ENCODE results near the gene FAM110A. TPM values are rescaled to one million over a fixed set of nuclear protein-coding genes. Genes with fewer than 3 reads are reported as not detected.

Gene FAM110A
- total RNA-seq, 1 experiment from 2014 or later = 11.7 TPM

GRCh38 chr20:858011-858410 is 24.5 kb downstream of the FAM110A start:
- no peak for DNase-seq (ENCODE audit: low spot score)
- TF ChIP-seq EZH2 (IDR thresholded peaks at IDR 0.05; ENCODE audit: borderline replicate concordance, low read depth, low read length, poor library complexity, severe bottlenecking) (no peak), CTCF (conservative IDR thresholded peaks at IDR 0.05; ENCODE audit: low read depth, low read length) (no peak)
- intact Hi-C loops (cut with micrococcal nuclease; ENCODE audit: unreplicated experiment) = no loop called here
- H3K4me1 ChIP-seq (ENCODE audit: insufficient read depth, low read length, poor library complexity, severe bottlenecking) = no peaks in the 10 kb centered on the region
- H3K27ac ChIP-seq (ENCODE audit: low read depth, low read length, poor library complexity, severe bottlenecking) = no peak overlapping the region
- H3K36me3 ChIP-seq (ENCODE audit: insufficient read depth, low read length, poor library complexity, severe bottlenecking) = no peaks in the 10 kb centered on the region
- ChIA-PET CTCF (no interaction called here), POLR2A (ENCODE audit: low non-redundant PET) (no interaction called here)
- no peaks in the 10 kb centered on the region for H3K27me3 ChIP-seq (replicated peaks; ENCODE audit: insufficient read depth, low read depth, low read length, poor library complexity)
- no TSS peak for BruUV-seq (replicated peaks)
- H3K4me3 ChIP-seq (ENCODE audit: low read depth, low read length, poor library complexity, severe bottlenecking) = no peak overlapping the region
- H3K9me3 ChIP-seq (ENCODE audit: low read depth, low read length, poor library complexity, severe bottlenecking) = no peaks in the 10 kb centered on the region

- no peak for DNase-seq (ENCODE audit: low spot score)
- ChIA-PET POLR2A (ENCODE audit: low non-redundant PET) (no interaction called here), CTCF (no interaction called here)
- Histone ChIP-seq H3K27me3 (replicated peaks; ENCODE audit: insufficient read depth, low read depth, low read length, poor library complexity) (no peaks in the 10 kb centered on the region), H3K36me3 (ENCODE audit: insufficient read depth, low read length, poor library complexity, severe bottlenecking) (no peaks in the 10 kb centered on the region), H3K4me1 (ENCODE audit: insufficient read depth, low read length, poor library complexity, severe bottlenecking) (no peaks in the 10 kb centered on the region), H3K27ac (ENCODE audit: low read depth, low read length, poor library complexity, severe bottlenecking) (no peak overlapping the region), H3K9me3 (ENCODE audit: low read depth, low read length, poor library complexity, severe bottlenecking) (no peaks in the 10 kb centered on the region), H3K4me3 (ENCODE audit: low read depth, low read length, poor library complexity, severe bottlenecking) (no peak overlapping the region)
- no TSS peak for BruUV-seq (replicated peaks)
- intact Hi-C loops (cut with micrococcal nuclease; ENCODE audit: unreplicated experiment) = no loop called here
- no peak for TF ChIP-seq CTCF (conservative IDR thresholded peaks at IDR 0.05; ENCODE audit: low read depth, low read length)
- no peak for TF ChIP-seq EZH2 (IDR thresholded peaks at IDR 0.05; ENCODE audit: borderline replicate concordance, low read depth, low read length, poor library complexity, severe bottlenecking)
Measured at GRCh38 chr20:859751-860231, 26.3 kb downstream of the FAM110A start.

- Histone ChIP-seq H3K9me3 (ENCODE audit: low read depth, low read length, poor library complexity, severe bottlenecking) (no peaks in the 10 kb centered on the region), H3K27me3 (replicated peaks; ENCODE audit: insufficient read depth, low read depth, low read length, poor library complexity) (no peaks in the 10 kb centered on the region), H3K27ac (ENCODE audit: low read depth, low read length, poor library complexity, severe bottlenecking) (no peak overlapping the region), H3K4me3 (ENCODE audit: low read depth, low read length, poor library complexity, severe bottlenecking) (no peak overlapping the region), H3K36me3 (ENCODE audit: insufficient read depth, low read length, poor library complexity, severe bottlenecking) (no peaks in the 10 kb centered on the region), H3K4me1 (ENCODE audit: insufficient read depth, low read length, poor library complexity, severe bottlenecking) (no peaks in the 10 kb centered on the region)
- ChIA-PET POLR2A (ENCODE audit: low non-redundant PET) (no interaction called here), CTCF (no interaction called here)
- DNase-seq (ENCODE audit: low spot score) = no peak
- TF ChIP-seq EZH2 (IDR thresholded peaks at IDR 0.05; ENCODE audit: borderline replicate concordance, low read depth, low read length, poor library complexity, severe bottlenecking) (no peak), CTCF (conservative IDR thresholded peaks at IDR 0.05; ENCODE audit: low read depth, low read length) (no peak)
- intact Hi-C loops (cut with micrococcal nuclease; ENCODE audit: unreplicated experiment) = no loop called here
- no TSS peak for BruUV-seq (replicated peaks)
Measured at GRCh38 chr20:860891-861290, 27.4 kb downstream of the FAM110A start.

Measured in A673 (cell line).